Esophagus squamous epithelium (tissue), 4 donors: Measurements from ENCODE around the gene SLC24A4.

Experiments
- POLR2A ChIP-seq, 4 donors: fragments of 450-650 bp; IDR thresholded peaks; one replicate each; pipeline ENCODE4 v1.6.1; 2017; ENCODE audit warnings: antibody characterized with exemption in 4 of 4, mild to moderate bottlenecking in 4 of 4, moderate library complexity in 3 of 4
- TF ChIP-seq, protein P1 (sequence below), 6 experiments: fragments of 450-650 bp in 4 of 6; fragments of 200-600 bp in 2 of 6; sonication (generic) in 2 of 6; IDR thresholded peaks; one replicate each; pipeline ENCODE4 v1.5.1; 2016 to 2019; ENCODE audit warnings: antibody characterized with exemption in 6 of 6, mild to moderate bottlenecking in 4 of 6, moderate library complexity in 4 of 6

DNA sequence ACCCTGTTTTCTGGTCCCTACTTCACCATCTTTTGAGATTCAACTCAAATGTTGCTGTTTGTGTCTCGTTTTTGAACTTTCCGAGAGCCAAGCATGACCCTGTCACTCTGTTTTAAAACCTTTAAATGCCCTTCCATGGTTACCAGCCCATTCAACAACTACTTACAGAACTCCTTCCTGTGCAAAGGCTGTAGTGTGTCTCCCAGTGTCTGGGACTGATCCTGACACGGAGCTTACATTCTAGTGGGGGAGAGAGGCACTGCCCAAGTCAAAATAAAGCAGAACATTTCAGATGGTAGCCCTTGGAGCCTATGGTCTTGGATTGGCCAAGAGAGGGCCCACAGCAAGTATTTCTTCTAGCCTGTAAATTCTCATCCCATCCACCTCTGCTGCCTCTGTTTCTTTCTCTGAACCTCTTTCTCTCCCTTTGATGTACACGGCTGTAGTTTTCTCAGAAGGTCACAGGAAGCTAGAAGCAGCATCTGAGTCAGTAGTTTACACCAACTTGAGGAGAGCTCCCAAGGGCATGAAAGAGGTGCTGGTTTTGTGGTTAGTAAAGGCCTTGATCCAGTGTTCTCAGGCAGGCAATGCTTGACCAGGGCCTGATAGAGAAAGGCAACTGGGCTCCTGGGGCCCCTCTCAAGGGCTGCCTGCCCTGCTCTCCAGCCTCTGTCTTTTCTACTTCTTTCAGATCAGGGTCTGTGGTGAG, 42.3 kb upstream of the SLC24A4 start:
- TF ChIP-seq, protein P1, sequence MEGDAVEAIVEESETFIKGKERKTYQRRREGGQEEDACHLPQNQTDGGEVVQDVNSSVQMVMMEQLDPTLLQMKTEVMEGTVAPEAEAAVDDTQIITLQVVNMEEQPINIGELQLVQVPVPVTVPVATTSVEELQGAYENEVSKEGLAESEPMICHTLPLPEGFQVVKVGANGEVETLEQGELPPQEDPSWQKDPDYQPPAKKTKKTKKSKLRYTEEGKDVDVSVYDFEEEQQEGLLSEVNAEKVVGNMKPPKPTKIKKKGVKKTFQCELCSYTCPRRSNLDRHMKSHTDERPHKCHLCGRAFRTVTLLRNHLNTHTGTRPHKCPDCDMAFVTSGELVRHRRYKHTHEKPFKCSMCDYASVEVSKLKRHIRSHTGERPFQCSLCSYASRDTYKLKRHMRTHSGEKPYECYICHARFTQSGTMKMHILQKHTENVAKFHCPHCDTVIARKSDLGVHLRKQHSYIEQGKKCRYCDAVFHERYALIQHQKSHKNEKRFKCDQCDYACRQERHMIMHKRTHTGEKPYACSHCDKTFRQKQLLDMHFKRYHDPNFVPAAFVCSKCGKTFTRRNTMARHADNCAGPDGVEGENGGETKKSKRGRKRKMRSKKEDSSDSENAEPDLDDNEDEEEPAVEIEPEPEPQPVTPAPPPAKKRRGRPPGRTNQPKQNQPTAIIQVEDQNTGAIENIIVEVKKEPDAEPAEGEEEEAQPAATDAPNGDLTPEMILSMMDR (IDR thresholded peaks at IDR 0.05): no peak
- TF ChIP-seq POLR2A (IDR thresholded peaks at IDR 0.05): no peak
